ENCODE results near the gene FAM50A. TPM values are rescaled to one million over a fixed set of nuclear protein-coding genes. Genes with fewer than 3 reads are reported as not detected.

Gene FAM50A
- total and polyA plus RNA-seq, 2 donors (not counting 1 experiment from before 2014, with no cell fraction given), result 80.1 to 117 TPM

DNA sequence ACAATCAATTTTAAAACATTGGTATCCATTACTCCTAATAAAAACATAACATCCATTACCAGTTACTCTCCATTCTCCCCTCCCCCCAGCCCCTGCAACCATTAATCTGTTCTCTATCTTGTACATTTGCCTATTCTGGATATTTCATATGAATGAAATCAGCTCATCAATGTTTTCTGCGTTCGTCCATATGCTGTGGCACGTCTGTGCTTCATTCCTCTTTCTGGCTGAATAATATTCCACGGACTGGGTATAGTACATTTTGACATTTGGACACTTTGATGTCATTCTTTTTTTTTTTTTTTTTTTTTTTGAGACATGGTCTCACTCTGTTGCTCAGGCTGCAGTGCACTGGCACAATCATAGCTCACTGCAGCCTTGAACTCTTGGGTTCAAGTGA lies 40.1 kb upstream of the FAM50A start:
- peaks cover 4% of the 10 kb centered on the region for H3K36me3 ChIP-seq (ENCODE audit: control insufficient read depth, insufficient read depth, low read length)

DNA sequence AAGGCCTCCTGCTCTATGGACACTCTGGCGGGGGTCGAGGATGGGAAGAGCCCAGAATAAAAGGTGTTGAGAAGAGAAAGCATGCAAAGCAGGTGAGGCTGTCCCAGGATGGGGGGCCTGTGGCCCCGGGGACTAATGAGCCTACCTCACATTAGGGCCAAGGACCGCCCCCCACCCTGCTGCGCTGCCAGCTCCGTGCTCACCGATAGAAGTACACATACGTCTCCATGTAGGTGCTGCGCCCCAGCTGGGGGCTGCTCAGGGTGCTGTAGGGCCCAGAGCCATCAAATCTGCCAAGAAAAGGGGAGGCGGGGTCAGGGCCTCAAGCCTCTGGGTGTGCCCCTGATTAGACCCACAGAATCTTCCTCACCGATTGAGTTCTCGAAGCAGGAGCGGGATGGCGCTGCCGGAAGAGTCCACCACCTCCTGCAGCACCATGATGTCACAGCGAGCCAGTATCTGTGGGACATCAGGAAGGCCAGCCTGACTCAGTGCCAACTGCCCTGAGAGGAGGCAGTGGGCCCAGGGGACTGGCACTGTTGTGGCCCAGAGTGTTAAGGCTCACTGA lies 39.2 kb upstream of the FAM50A start:
- H3K9ac ChIP-seq (ENCODE audit: insufficient read depth, low read length), result no peak overlapping the region
- no peaks in the 10 kb centered on the region for H3K4me1 ChIP-seq (ENCODE audit: control insufficient read depth, extremely low read depth, insufficient read depth, low read length)
- H3K36me3 ChIP-seq (ENCODE audit: control insufficient read depth, insufficient read depth, low read length), result peaks cover 3% of the 10 kb centered on the region
- TF ChIP-seq EZH2 (IDR thresholded peaks at IDR 0.05; ENCODE audit: low read length, missing control alignments) (no peak), CTCF (conservative IDR thresholded peaks at IDR 0.05 in 1 of 2, IDR thresholded peaks at IDR 0.05 in 1 of 2; ENCODE audit: low read depth in 1 of 2, low read length in 2 of 2) (no peak)
- DNase-seq (ENCODE audit: low read depth in 2 of 2), result no peak
- H3K79me2 ChIP-seq (ENCODE audit: control insufficient read depth, insufficient read depth, low read length), result peaks cover 5% of the 10 kb centered on the region
- no peak overlapping the region for H3K4me3 ChIP-seq (replicated peaks in 1 of 4; ENCODE audit: control extremely low read depth in 1 of 4, insufficient read depth in 1 of 4, low read depth in 3 of 4, low read length in 4 of 4)
- no peaks in the 10 kb centered on the region for H4K20me1 ChIP-seq (ENCODE audit: control insufficient read depth, extremely low read depth, insufficient read depth, low read length)
- H3K27me3 ChIP-seq (ENCODE audit: control insufficient read depth, insufficient read depth, low read length), result no peaks in the 10 kb centered on the region
- no peak overlapping the region for H2AFZ ChIP-seq (ENCODE audit: low read length)
- no peak overlapping the region for H3K4me2 ChIP-seq (ENCODE audit: extremely low read depth, insufficient read depth, low read length)
- no peaks in the 10 kb centered on the region for H3K9me3 ChIP-seq (ENCODE audit: control insufficient read depth, insufficient read depth, low read depth, low read length)
- no peak overlapping the region for H3K27ac ChIP-seq (ENCODE audit: insufficient read depth, low read length)

More for the DNA sequence above, 40.1 kb upstream of the FAM50A start:
- no peak overlapping the region for H3K4me2 ChIP-seq (ENCODE audit: extremely low read depth, insufficient read depth, low read length)
- H4K20me1 ChIP-seq (ENCODE audit: control insufficient read depth, extremely low read depth, insufficient read depth, low read length), result no peaks in the 10 kb centered on the region
- no peak overlapping the region for H3K9ac ChIP-seq (ENCODE audit: insufficient read depth, low read length)
- DNase-seq (ENCODE audit: low read depth in 2 of 2), result no peak
- no peaks in the 10 kb centered on the region for H3K4me1 ChIP-seq (ENCODE audit: control insufficient read depth, extremely low read depth, insufficient read depth, low read length)
- TF ChIP-seq CTCF (conservative IDR thresholded peaks at IDR 0.05 in 1 of 2, IDR thresholded peaks at IDR 0.05 in 1 of 2; ENCODE audit: low read depth in 1 of 2, low read length in 2 of 2) (no peak), EZH2 (IDR thresholded peaks at IDR 0.05; ENCODE audit: low read length, missing control alignments) (no peak)
- no peak overlapping the region for H2AFZ ChIP-seq (ENCODE audit: low read length)
- peaks cover 14% of the 10 kb centered on the region for H3K79me2 ChIP-seq (ENCODE audit: control insufficient read depth, insufficient read depth, low read length)
- no peak overlapping the region for H3K4me3 ChIP-seq (replicated peaks in 1 of 4; ENCODE audit: control extremely low read depth in 1 of 4, insufficient read depth in 1 of 4, low read depth in 3 of 4, low read length in 4 of 4)
- no peak overlapping the region for H3K27ac ChIP-seq (ENCODE audit: insufficient read depth, low read length)
- H3K9me3 ChIP-seq (ENCODE audit: control insufficient read depth, insufficient read depth, low read depth, low read length), result no peaks in the 10 kb centered on the region
- no peaks in the 10 kb centered on the region for H3K27me3 ChIP-seq (ENCODE audit: control insufficient read depth, insufficient read depth, low read length)

DNA sequence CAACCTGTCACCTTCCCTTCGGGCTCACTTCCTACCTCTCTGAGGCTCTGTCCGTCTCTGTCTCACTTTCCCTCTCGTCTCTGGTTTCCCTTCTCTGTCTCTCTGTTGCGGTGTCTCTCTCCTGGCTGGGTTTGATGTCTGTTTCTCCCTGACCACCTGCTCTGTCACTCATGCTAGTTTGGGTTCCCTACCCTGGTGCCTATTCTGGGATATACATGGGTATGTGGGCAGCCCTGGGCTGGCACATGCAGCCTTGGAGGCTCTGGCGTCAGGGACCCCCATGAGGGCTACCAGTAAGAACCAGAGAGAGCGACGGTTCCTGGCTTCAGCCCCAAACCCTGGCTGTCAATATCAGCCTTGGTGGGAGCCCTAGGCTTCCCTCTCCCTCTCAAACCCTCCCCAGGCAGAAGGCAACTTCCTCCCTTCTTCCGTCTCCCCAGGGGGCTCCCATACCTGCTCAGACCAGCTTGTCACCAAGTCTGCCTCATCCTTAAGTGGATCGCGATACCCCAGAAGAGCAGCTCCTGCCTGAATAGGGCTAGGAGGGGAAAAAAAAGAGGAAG lies 35.2 kb upstream of the FAM50A start:
- H3K27ac ChIP-seq (ENCODE audit: insufficient read depth, low read length), result no peak overlapping the region
- peak overlapping the region; percentile 44 for H3K4me2 ChIP-seq (ENCODE audit: extremely low read depth, insufficient read depth, low read length)
- H2AFZ ChIP-seq (ENCODE audit: low read length), result no peak overlapping the region
- no peak for TF ChIP-seq EZH2 (IDR thresholded peaks at IDR 0.05; ENCODE audit: low read length, missing control alignments)
- no peak for TF ChIP-seq CTCF (conservative IDR thresholded peaks at IDR 0.05 in 1 of 2, IDR thresholded peaks at IDR 0.05 in 1 of 2; ENCODE audit: low read depth in 1 of 2, low read length in 2 of 2)
- H3K27me3 ChIP-seq (ENCODE audit: control insufficient read depth, insufficient read depth, low read length), result no peaks in the 10 kb centered on the region
- DNase-seq (ENCODE audit: low read depth in 2 of 2), result no peak
- no peaks in the 10 kb centered on the region for H4K20me1 ChIP-seq (ENCODE audit: control insufficient read depth, extremely low read depth, insufficient read depth, low read length)
- H3K4me3 ChIP-seq (replicated peaks in 1 of 4; ENCODE audit: control extremely low read depth in 1 of 4, insufficient read depth in 1 of 4, low read depth in 3 of 4, low read length in 4 of 4), result peak overlapping the region in 3 of 4 experiments; percentile 4 to 49 (median 40)
- H3K9me3 ChIP-seq (ENCODE audit: control insufficient read depth, insufficient read depth, low read depth, low read length), result no peaks in the 10 kb centered on the region
- H3K9ac ChIP-seq (ENCODE audit: insufficient read depth, low read length), result no peak overlapping the region
- no peaks in the 10 kb centered on the region for H3K36me3 ChIP-seq (ENCODE audit: control insufficient read depth, insufficient read depth, low read length)
- H3K79me2 ChIP-seq (ENCODE audit: control insufficient read depth, insufficient read depth, low read length), result no peaks in the 10 kb centered on the region
- H3K4me1 ChIP-seq (ENCODE audit: control insufficient read depth, extremely low read depth, insufficient read depth, low read length), result peaks cover 2% of the 10 kb centered on the region

Measured in fibroblast of lung (primary cell).